ENCODE measurements around the gene BAG3. TPM values are rescaled to one million over a fixed set of nuclear protein-coding genes. Genes with fewer than 3 reads are reported as not detected.

Gene BAG3
- total and polyA plus RNA-seq, 2 of the 8 experiments (the other 6 are each of a cell fraction or from before 2014, with no cell fraction given): 3.5 to 13.3 TPM

- TF ChIP-seq, protein P1, sequence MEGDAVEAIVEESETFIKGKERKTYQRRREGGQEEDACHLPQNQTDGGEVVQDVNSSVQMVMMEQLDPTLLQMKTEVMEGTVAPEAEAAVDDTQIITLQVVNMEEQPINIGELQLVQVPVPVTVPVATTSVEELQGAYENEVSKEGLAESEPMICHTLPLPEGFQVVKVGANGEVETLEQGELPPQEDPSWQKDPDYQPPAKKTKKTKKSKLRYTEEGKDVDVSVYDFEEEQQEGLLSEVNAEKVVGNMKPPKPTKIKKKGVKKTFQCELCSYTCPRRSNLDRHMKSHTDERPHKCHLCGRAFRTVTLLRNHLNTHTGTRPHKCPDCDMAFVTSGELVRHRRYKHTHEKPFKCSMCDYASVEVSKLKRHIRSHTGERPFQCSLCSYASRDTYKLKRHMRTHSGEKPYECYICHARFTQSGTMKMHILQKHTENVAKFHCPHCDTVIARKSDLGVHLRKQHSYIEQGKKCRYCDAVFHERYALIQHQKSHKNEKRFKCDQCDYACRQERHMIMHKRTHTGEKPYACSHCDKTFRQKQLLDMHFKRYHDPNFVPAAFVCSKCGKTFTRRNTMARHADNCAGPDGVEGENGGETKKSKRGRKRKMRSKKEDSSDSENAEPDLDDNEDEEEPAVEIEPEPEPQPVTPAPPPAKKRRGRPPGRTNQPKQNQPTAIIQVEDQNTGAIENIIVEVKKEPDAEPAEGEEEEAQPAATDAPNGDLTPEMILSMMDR (IDR thresholded peaks at IDR 0.05; ENCODE audit: control extremely low read depth in 1 of 3, insufficient read depth in 1 of 3, low read depth in 1 of 3, low read length in 3 of 3): no peak
- TF ChIP-seq CBX5 (IDR thresholded peaks at IDR 0.05; ENCODE audit: low read depth, low read length): no peak
- TF ChIP-seq, protein P2, sequence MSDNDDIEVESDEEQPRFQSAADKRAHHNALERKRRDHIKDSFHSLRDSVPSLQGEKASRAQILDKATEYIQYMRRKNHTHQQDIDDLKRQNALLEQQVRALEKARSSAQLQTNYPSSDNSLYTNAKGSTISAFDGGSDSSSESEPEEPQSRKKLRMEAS (IDR thresholded peaks at IDR 0.05): no peak
- TF ChIP-seq KDM5A (IDR thresholded peaks at IDR 0.05; ENCODE audit: low read length): no peak
Measured at GRCh38 chr10:119668461-119668860, 17.3 kb downstream of the BAG3 start (continued).

Data from H1 (cell line).